Panc1 (cell line): ENCODE results near the gene UNCX. TPM values are rescaled to one million over a fixed set of nuclear protein-coding genes. Genes with fewer than 3 reads are reported as not detected.

ENCODE experiments used
- ATAC-seq: fragments of 200-7000 bp; cut with Tn5 transposase; 2 replicates; pipeline ENCODE4 v1.9.1; 2020; ENCODE audit warnings: mild to moderate bottlenecking, moderate library complexity
- BruUV-seq: library from RNA; stranded (reverse); fragments of 400-500 nt; replicated peaks from 2 replicates; lab custom pipeline; 2021; lab: Mats Ljungman, UMichigan
- CTCF ChIA-PET: fragments of 300-600 bp; sonication (Branson Sonifier 250); formaldehyde crosslinking; loops from one replicate; lab custom pipeline; 2022; ENCODE audit warnings: antibody characterized with exemption; lab: Charles Lee
- POLR2A ChIA-PET: fragments of 300-600 bp; sonication (Branson Sonifier 250); formaldehyde crosslinking; loops from one replicate; lab custom pipeline; 2022; ENCODE audit warnings: antibody characterized with exemption; lab: Charles Lee
- DNase-seq: peaks from one replicate; pipeline ENCODE4 v3.0.0-alpha.2; 2010; ENCODE audit warnings: low read depth, low spot score
- H3K27ac ChIP-seq: 2 replicates; pipeline ENCODE4 v1.5.1; 2011; ENCODE audit warnings: mild to moderate bottlenecking, low read length, inconsistent platforms
- H3K27me3 ChIP-seq: fragments of 200-500 bp; sonication (Bioruptor generic); 2 replicates; pipeline ENCODE4 v1.6.0; 2014; ENCODE audit warnings: low read length, inconsistent platforms; ENCODE audit not compliant: control insufficient read depth, insufficient read depth
- H3K36me3 ChIP-seq: fragments of 200-500 bp; sonication (Bioruptor generic); 2 replicates; pipeline ENCODE4 v1.5.1; 2014; ENCODE audit warnings: inconsistent platforms, mild to moderate bottlenecking, low read length, moderate library complexity; ENCODE audit not compliant: control insufficient read depth, insufficient read depth
- H3K4me1 ChIP-seq: 2 replicates; pipeline ENCODE4 v1.5.1; 2011; ENCODE audit warnings: inconsistent platforms, mild to moderate bottlenecking, low read length, moderate library complexity; ENCODE audit not compliant: control insufficient read depth, insufficient read depth
- H3K4me3 ChIP-seq, 2 experiments: 2 replicates each; pipeline ENCODE4 v1.5.1; 2011 to 2012; ENCODE audit warnings: low read depth in 2 of 2, low read length in 2 of 2, mild to moderate bottlenecking in 2 of 2, inconsistent platforms in 1 of 2, moderate library complexity in 1 of 2
- H3K9me3 ChIP-seq: fragments of 200-500 bp; sonication (Bioruptor generic); 2 replicates; pipeline ENCODE4 v1.5.1; 2014; ENCODE audit warnings: low read depth, mild to moderate bottlenecking, inconsistent platforms, low read length, moderate library complexity; ENCODE audit not compliant: control insufficient read depth, insufficient read depth
- CTCF ChIP-seq: fragments of 450-650 bp; IDR thresholded peaks from 2 replicates; pipeline ENCODE4 v1.5.1; 2017; ENCODE audit warnings: mild to moderate bottlenecking
- POLR2AphosphoS5 ChIP-seq: IDR thresholded peaks from 2 replicates; pipeline ENCODE4 v1.6.1; 2012; ENCODE audit warnings: mild to moderate bottlenecking, low read depth, low read length, moderate library complexity
- SIN3A ChIP-seq: IDR thresholded peaks from 2 replicates; pipeline ENCODE4 v1.6.1; 2012; ENCODE audit warnings: low read depth, mild to moderate bottlenecking, low read length, moderate library complexity, borderline replicate concordance; ENCODE audit not compliant: insufficient read depth
- TCF7L2 ChIP-seq: IDR thresholded peaks from 2 replicates; pipeline ENCODE4 v1.6.1; 2011; ENCODE audit warnings: mild to moderate bottlenecking, low read depth, low read length, inconsistent platforms
- in situ Hi-C: cut with HindIII; loops from 2 replicates; pipeline ENCODE4 v1.10.0; 2016; ENCODE audit warnings: low sequenced_read_pairs, low pct_unique_long_range_greater_than_20kb
- intact Hi-C: fragments of 100-400 bp; cut with micrococcal nuclease; formaldehyde crosslinking; loops from one replicate; pipeline ENCODE4 v1.10.0; 2022; ENCODE audit not compliant: unreplicated experiment
- total RNA-seq: library from RNA; stranded (reverse); gene quantifications from one replicate; pipeline ENCODE4 v1.2.1, GENCODE V29; 2021; ENCODE audit not compliant: unreplicated experiment
- TF ChIP-seq, protein P1 (sequence below), 2 experiments: IDR thresholded peaks; 2 replicates each; pipeline ENCODE4 v1.6.1; 2011 to 2012; ENCODE audit warnings: low read depth in 2 of 2, control low read depth in 1 of 2, low read length in 1 of 2, mild to moderate bottlenecking in 1 of 2, moderate library complexity in 1 of 2; ENCODE audit not compliant: insufficient read depth in 1 of 2

Gene UNCX
- total RNA-seq, 1 experiment from 2014 or later, result not detected

GRCh38 chr7:1231214-1232102 is 1.2 kb upstream of the UNCX start:
- Histone ChIP-seq H3K27me3 (peaks cover 16% of the 10 kb centered on the region), H3K9me3 (no peaks in the 10 kb centered on the region), H3K4me1 (peaks cover 4% of the 10 kb centered on the region; the same call in 1 of the 2 replicates), H3K27ac (no peak overlapping the region), H3K36me3 (no peaks in the 10 kb centered on the region), H3K4me3 (no peak overlapping the region)
- in situ Hi-C loops, result no loop called here
- no peak for DNase-seq
- POLR2A ChIA-PET, result no interaction called here
- CTCF ChIA-PET, result no interaction called here
- intact Hi-C loops, result no loop called here
- TF ChIP-seq, protein P1, sequence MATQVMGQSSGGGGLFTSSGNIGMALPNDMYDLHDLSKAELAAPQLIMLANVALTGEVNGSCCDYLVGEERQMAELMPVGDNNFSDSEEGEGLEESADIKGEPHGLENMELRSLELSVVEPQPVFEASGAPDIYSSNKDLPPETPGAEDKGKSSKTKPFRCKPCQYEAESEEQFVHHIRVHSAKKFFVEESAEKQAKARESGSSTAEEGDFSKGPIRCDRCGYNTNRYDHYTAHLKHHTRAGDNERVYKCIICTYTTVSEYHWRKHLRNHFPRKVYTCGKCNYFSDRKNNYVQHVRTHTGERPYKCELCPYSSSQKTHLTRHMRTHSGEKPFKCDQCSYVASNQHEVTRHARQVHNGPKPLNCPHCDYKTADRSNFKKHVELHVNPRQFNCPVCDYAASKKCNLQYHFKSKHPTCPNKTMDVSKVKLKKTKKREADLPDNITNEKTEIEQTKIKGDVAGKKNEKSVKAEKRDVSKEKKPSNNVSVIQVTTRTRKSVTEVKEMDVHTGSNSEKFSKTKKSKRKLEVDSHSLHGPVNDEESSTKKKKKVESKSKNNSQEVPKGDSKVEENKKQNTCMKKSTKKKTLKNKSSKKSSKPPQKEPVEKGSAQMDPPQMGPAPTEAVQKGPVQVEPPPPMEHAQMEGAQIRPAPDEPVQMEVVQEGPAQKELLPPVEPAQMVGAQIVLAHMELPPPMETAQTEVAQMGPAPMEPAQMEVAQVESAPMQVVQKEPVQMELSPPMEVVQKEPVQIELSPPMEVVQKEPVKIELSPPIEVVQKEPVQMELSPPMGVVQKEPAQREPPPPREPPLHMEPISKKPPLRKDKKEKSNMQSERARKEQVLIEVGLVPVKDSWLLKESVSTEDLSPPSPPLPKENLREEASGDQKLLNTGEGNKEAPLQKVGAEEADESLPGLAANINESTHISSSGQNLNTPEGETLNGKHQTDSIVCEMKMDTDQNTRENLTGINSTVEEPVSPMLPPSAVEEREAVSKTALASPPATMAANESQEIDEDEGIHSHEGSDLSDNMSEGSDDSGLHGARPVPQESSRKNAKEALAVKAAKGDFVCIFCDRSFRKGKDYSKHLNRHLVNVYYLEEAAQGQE (IDR thresholded peaks at IDR 0.05; ENCODE audit: insufficient read depth in 1 of 2, low read depth in 2 of 2, low read length in 1 of 2), result no peak
- TF ChIP-seq POLR2AphosphoS5 (no peak), TCF7L2 (no peak), SIN3A (no peak), CTCF (no peak)
- peak; percentile 36; the same call in 1 of the 2 replicates for ATAC-seq
- BruUV-seq, result no TSS peak

GRCh38 chr7:1232103-1232466 is 587 bp upstream of the UNCX start:
- in situ Hi-C loops (no loop called here), intact Hi-C loops (no loop called here)
- no peak for ATAC-seq
- BruUV-seq, result no TSS peak
- peaks cover 6% of the 10 kb centered on the region for H3K4me1 ChIP-seq
- DNase-seq, result no peak
- H3K27me3 ChIP-seq, result peaks cover 20% of the 10 kb centered on the region
- no peaks in the 10 kb centered on the region; the same call in 1 of the 2 replicates for H3K36me3 ChIP-seq
- H3K9me3 ChIP-seq, result no peaks in the 10 kb centered on the region
- ChIA-PET POLR2A (no interaction called here), CTCF (interaction anchor here (0.6 kb wide), 1 partner anchor 199 kb away, joined by 7 read pairs; no protein-coding TSS in a partner anchor)
- H3K4me3 ChIP-seq, result no peak overlapping the region
- no peak for TF ChIP-seq CTCF
- no peak for TF ChIP-seq POLR2AphosphoS5
- TF ChIP-seq TCF7L2, result no peak
- no peak for TF ChIP-seq SIN3A
- TF ChIP-seq, protein P1 (IDR thresholded peaks at IDR 0.05; ENCODE audit: insufficient read depth in 1 of 2, low read depth in 2 of 2, low read length in 1 of 2), result no peak
- no peak overlapping the region for H3K27ac ChIP-seq
